Heart left ventricle (tissue), 13 donors: ENCODE data around the gene FRRS1L.

Experiments used
- POLR2A ChIP-seq, 2 donors: fragments of 450-650 bp; IDR thresholded peaks; one replicate each; pipeline ENCODE4 v1.6.1; 2017; ENCODE audit warnings: antibody characterized with exemption in 2 of 2, mild to moderate bottlenecking in 2 of 2, moderate library complexity in 2 of 2
- TF ChIP-seq, protein P1 (sequence below), 12 donors: fragments of 200-600 bp; sonication (generic) in 4 of 12; IDR thresholded peaks; one replicate each; pipeline versions ENCODE4 v1.5.0 to v1.8.0; 2018 to 2022; ENCODE audit warnings: antibody characterized with exemption in 12 of 12, mild to moderate bottlenecking in 5 of 12
- donor health status: ischemic (EF 13 %, LVEDD 7.1; RV severe dilation, severe dysfunction).
- donor health status: DM: no; HTN: yes; CAD: no.
- donor health status: DM: no; HTN: no; CAD: no.
- donor health status: ischemic (EF 25% LVEDD 6.9; RV normal size, moderate dysfunction).
- donor health status: ischemic (EF 25% LVEDD 5.7; RV mildly dilated, moderate dysfunction).
- donor health status: ischemic (EF 35%, LVEDD 5.7; RV mildly dilated, moderate dysfunction).
- donor health status: nonischemic (EF 11% LVEDD 7.7; RV severe dilation, severe dysfunction).
- donor health status: DM: yes; HTN: yes; CAD: no.
- donor health status: PGD.
- donor health status: ischemic (EF 29% LVEDD 5.4; RV normal size, mild dysfunction).
- donor health status: nonischemic (EF 23%, LVEDD 6.1; RV moderate dilation, normal function).

DNA sequence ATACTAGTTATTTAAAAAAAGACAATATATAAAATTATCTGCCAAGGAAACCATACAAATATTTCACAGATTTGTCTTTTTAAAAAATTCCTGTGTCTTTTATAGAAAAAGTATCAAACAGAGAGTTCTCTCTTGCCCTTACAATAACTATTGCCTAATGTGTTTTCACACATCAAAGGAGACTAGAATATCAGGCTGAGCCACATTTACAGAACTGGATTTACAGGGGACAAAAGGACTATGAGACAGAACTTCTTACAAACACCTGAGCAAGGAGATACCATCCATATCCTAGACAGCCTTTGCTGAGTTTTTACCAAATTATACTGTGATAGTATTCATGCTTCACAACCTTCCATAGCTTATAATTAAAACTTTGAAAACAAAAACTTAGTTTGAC lies 81.5 kb downstream of the FRRS1L start:
- TF ChIP-seq, protein P1, sequence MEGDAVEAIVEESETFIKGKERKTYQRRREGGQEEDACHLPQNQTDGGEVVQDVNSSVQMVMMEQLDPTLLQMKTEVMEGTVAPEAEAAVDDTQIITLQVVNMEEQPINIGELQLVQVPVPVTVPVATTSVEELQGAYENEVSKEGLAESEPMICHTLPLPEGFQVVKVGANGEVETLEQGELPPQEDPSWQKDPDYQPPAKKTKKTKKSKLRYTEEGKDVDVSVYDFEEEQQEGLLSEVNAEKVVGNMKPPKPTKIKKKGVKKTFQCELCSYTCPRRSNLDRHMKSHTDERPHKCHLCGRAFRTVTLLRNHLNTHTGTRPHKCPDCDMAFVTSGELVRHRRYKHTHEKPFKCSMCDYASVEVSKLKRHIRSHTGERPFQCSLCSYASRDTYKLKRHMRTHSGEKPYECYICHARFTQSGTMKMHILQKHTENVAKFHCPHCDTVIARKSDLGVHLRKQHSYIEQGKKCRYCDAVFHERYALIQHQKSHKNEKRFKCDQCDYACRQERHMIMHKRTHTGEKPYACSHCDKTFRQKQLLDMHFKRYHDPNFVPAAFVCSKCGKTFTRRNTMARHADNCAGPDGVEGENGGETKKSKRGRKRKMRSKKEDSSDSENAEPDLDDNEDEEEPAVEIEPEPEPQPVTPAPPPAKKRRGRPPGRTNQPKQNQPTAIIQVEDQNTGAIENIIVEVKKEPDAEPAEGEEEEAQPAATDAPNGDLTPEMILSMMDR (IDR thresholded peaks at IDR 0.05): no peak
- TF ChIP-seq POLR2A (IDR thresholded peaks at IDR 0.05): no peak
